IMR-90 (cell line): ENCODE measurements around the gene YPEL4. TPM values are rescaled to one million over a fixed set of nuclear protein-coding genes. Genes with fewer than 3 reads are reported as not detected.

Source experiments
- ATAC-seq: fragments of 200-7000 bp; cut with Tn5 transposase; 2 replicates; pipeline ENCODE4 v1.9.1; 2020; ENCODE audit warnings: low read depth, mild to moderate bottlenecking, moderate library complexity
- BruUV-seq: library from RNA; stranded (reverse); fragments of 400-500 nt; replicated peaks from 2 replicates; lab custom pipeline; 2021; lab: Mats Ljungman, UMichigan
- CTCF ChIA-PET: fragments of 300-600 bp; formaldehyde crosslinking; extraction: SDS; loops from one replicate; lab custom pipeline; 2021; ENCODE audit warnings: antibody characterized with exemption; lab: Yijun Ruan, JAX
- POLR2A ChIA-PET: fragments of 300-600 bp; sonication (Branson Sonifier 250); formaldehyde crosslinking; loops from one replicate; lab custom pipeline; 2022; ENCODE audit warnings: antibody characterized with exemption; ENCODE audit not compliant: unreplicated experiment; lab: Charles Lee
- DNase-seq: peaks from one replicate; pipeline ENCODE4 v3.0.0; 2013
- H2AFZ ChIP-seq: replicated peaks from 2 replicates; pipeline ENCODE3; 2013; ENCODE audit warnings: low read length, mild to moderate bottlenecking; ENCODE audit not compliant: poor library complexity
- H2AK5ac ChIP-seq: 2 replicates; pipeline ENCODE4 v1.6.1; 2013; ENCODE audit warnings: low read depth, low read length, inconsistent platforms
- H2AK9ac ChIP-seq: replicated peaks from 2 replicates; pipeline ENCODE3; 2013; ENCODE audit warnings: mild to moderate bottlenecking, low read depth, low read length, moderate library complexity; ENCODE audit not compliant: poor library complexity
- H2BK120ac ChIP-seq: 2 replicates; pipeline ENCODE4 v1.6.1; 2013; ENCODE audit warnings: low read depth, low read length, inconsistent platforms
- H2BK15ac ChIP-seq: 3 replicates; pipeline ENCODE4 v1.6.1; 2013; ENCODE audit warnings: low read depth, low read length, inconsistent platforms
- H2BK20ac ChIP-seq: 2 replicates; pipeline ENCODE4 v1.6.1; 2013; ENCODE audit warnings: low read depth, mild to moderate bottlenecking, inconsistent platforms, low read length, moderate library complexity
- H2BK5ac ChIP-seq: 2 replicates; pipeline ENCODE4 v1.6.1; 2013; ENCODE audit warnings: mild to moderate bottlenecking, low read depth, low read length, inconsistent platforms; ENCODE audit not compliant: poor library complexity, severe bottlenecking
- H3K14ac ChIP-seq: replicated peaks from 2 replicates; pipeline ENCODE4 v1.6.1; 2013; ENCODE audit warnings: low read depth, low read length, inconsistent platforms
- H3K18ac ChIP-seq: 2 replicates; pipeline ENCODE4 v1.6.1; 2013; ENCODE audit warnings: low read depth, low read length, control low read depth
- H3K23ac ChIP-seq: 2 replicates; pipeline ENCODE4 v1.6.1; 2013; ENCODE audit warnings: low read depth, low read length, inconsistent platforms
- H3K27ac ChIP-seq: 2 replicates; pipeline ENCODE4 v1.5.1; 2013; ENCODE audit warnings: mild to moderate bottlenecking, control low read depth, low read length; ENCODE audit not compliant: insufficient read depth
- H3K27me3 ChIP-seq: 2 replicates; pipeline ENCODE4 v1.6.1; 2013; ENCODE audit warnings: low read length; ENCODE audit not compliant: control insufficient read depth, insufficient read depth
- H3K36me3 ChIP-seq: 2 replicates; pipeline ENCODE4 v1.6.1; 2013; ENCODE audit warnings: low read length, mixed read lengths; ENCODE audit not compliant: control insufficient read depth, insufficient read depth
- H3K4ac ChIP-seq: 2 replicates; pipeline ENCODE4 v1.6.1; 2013; ENCODE audit warnings: low read depth, low read length, inconsistent platforms
- H3K4me1 ChIP-seq: 2 replicates; pipeline ENCODE4 v1.6.1; 2013; ENCODE audit warnings: low read length, mixed read lengths; ENCODE audit not compliant: control insufficient read depth, insufficient read depth
- H3K4me2 ChIP-seq: 2 replicates; pipeline ENCODE4 v1.6.1; 2013; ENCODE audit warnings: low read depth, mild to moderate bottlenecking, control low read depth, low read length, moderate library complexity
- H3K4me3 ChIP-seq: 2 replicates; pipeline ENCODE4 v1.5.1; 2013; ENCODE audit warnings: low read depth, mild to moderate bottlenecking, control low read depth, low read length, moderate library complexity; ENCODE audit not compliant: insufficient read depth
- H3K56ac ChIP-seq: 2 replicates; pipeline ENCODE4 v1.6.1; 2013; ENCODE audit warnings: low read length, inconsistent platforms; ENCODE audit not compliant: insufficient read depth; ENCODE audit errors: extremely low read depth
- H3K79me1 ChIP-seq, 2 experiments: 2 replicates each; pipeline ENCODE4 v1.6.1; 2013; ENCODE audit warnings: low read length in 2 of 2, inconsistent platforms in 1 of 2, low read depth in 1 of 2
- H3K9ac ChIP-seq: 2 replicates; pipeline ENCODE4 v1.6.1; 2013; ENCODE audit warnings: low read depth, low read length, control low read depth
- H3K9me1 ChIP-seq: 2 replicates; pipeline ENCODE4 v1.6.1; 2013; ENCODE audit warnings: low read length, inconsistent platforms; ENCODE audit not compliant: insufficient read depth
- H3K9me3 ChIP-seq: 2 replicates; pipeline ENCODE4 v1.6.1; 2013; ENCODE audit warnings: low read length; ENCODE audit not compliant: control insufficient read depth, insufficient read depth
- H4K20me1 ChIP-seq: 2 replicates; pipeline ENCODE4 v1.6.1; 2013; ENCODE audit warnings: low read length, inconsistent platforms; ENCODE audit not compliant: insufficient read depth
- H4K5ac ChIP-seq: 2 replicates; pipeline ENCODE4 v1.6.1; 2013; ENCODE audit warnings: mild to moderate bottlenecking, low read depth, low read length, control low read depth
- H4K8ac ChIP-seq, 2 experiments: 2 replicates each; pipeline ENCODE4 v1.6.1; 2013; ENCODE audit warnings: low read depth in 2 of 2, low read length in 2 of 2, control low read depth in 1 of 2, inconsistent platforms in 1 of 2
- H4K91ac ChIP-seq: 2 replicates; pipeline ENCODE4 v1.6.1; 2013; ENCODE audit warnings: low read depth, low read length, inconsistent platforms; ENCODE audit not compliant: insufficient read depth
- CHD1 ChIP-seq: IDR thresholded peaks from 2 replicates; pipeline ENCODE4 v1.6.1; 2012; ENCODE audit warnings: low read depth, low read length, improper control_type of control experiment
- MXI1 ChIP-seq: IDR thresholded peaks from 2 replicates; pipeline ENCODE4 v1.6.1; 2012; ENCODE audit warnings: low read depth, mild to moderate bottlenecking, low read length, moderate library complexity, borderline replicate concordance
- POLR2A ChIP-seq: IDR thresholded peaks from 2 replicates; pipeline ENCODE4 v1.6.1; 2012; ENCODE audit warnings: mild to moderate bottlenecking, low read depth, low read length
- WGBS, 2 experiments: methylation state at CpG; one replicate each; pipeline versions ENCODE4 v1.1.5 to v1.1.7; 2013; ENCODE audit warnings: missing lambda C conversion rate in 2 of 2; ENCODE audit not compliant: insufficient read length in 1 of 2; ENCODE audit errors: extremely low coverage in 2 of 2; 5-methylcytosine and 5-hydroxymethylcytosine counted together
- dilution Hi-C: fragments of 300-500 bp; cut with HindIII; formaldehyde crosslinking; loops from one replicate; pipeline ENCODE4 v1.14.3; 2018; ENCODE audit warnings: low sequenced_read_pairs; ENCODE audit not compliant: unreplicated experiment
- in situ Hi-C: fragments of 300-500 bp; cut with MboI; formaldehyde crosslinking; loops from 3 replicates; pipeline ENCODE4 v1.14.3; 2019; ENCODE audit warnings: low sequenced_read_pairs, inconsistent platforms, mixed read lengths
- intact Hi-C: fragments of 100-400 bp; cut with micrococcal nuclease; formaldehyde crosslinking; loops from 2 replicates; pipeline ENCODE4 v1.10.0; 2022
- polyA plus RNA-seq, 3 experiments: library from polyadenylated mRNA; depleted of rRNA; stranded (reverse); fragments of >200 nt; gene quantifications; 2 replicates each; pipeline ENCODE4 v1.2.3, GENCODE V29; 2012; ENCODE audit warnings: low replicate concordance in 1 of 3
- total RNA-seq: library from RNA; depleted of rRNA; stranded (reverse); fragments of >200 nt; gene quantifications from 2 replicates; pipeline ENCODE4 v1.2.3, GENCODE V29; 2012

The YPEL4 gene
- total and polyA plus RNA-seq, 2 of the 4 experiments (the other 2 are of a cell fraction) = 0.18 to 0.79 TPM

DNA sequence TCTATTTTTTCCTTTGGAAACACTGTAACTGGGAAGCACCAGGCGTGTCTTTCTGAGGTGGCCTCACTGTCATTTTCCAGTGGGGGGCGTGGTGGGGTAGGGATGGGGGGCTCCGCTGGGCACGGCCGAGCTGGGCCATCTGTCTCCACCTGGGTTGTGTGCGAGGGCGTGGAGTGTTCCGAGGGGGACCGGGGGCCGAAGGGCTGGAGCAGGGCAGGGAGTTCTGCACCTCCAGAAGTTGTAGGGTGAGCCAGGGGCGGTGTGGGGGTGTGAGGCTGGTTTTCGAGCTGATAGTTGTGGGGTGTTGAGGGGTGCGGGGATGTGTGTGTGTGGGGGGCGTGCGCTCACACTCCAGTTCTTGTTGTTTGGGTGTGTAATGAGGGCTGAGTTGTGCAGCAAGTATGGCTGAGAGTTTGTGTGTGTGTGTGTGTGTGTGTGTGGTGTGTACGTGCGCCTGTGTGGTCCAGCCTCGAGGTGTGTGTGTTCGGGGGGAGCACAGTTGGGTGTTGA lies 10.8 kb downstream of the YPEL4 start:
- Histone ChIP-seq H3K14ac (peak overlapping the region; percentile 100), H3K36me3 (peaks cover 1% of the 10 kb centered on the region; the same call in 1 of the 2 replicates), H3K9ac (peak overlapping the region; percentile 100), H3K27me3 (peaks cover 7% of the 10 kb centered on the region), H3K79me1 (peaks cover 23 to 56% of the 10 kb centered on the region in 2 experiments), H2BK20ac (no peak overlapping the region), H2AK5ac (peak overlapping the region; percentile 98), H3K27ac (peak overlapping the region; percentile 97), H2AFZ (peak overlapping the region; percentile 99), H3K56ac (peak overlapping the region; percentile 96), H3K4me2 (peak overlapping the region; percentile 81), H2BK15ac (peak overlapping the region; percentile 96; the same call in 2 of the 3 replicates), H3K9me1 (peaks cover 14% of the 10 kb centered on the region), H4K5ac (peak overlapping the region; percentile 96), H3K18ac (peak overlapping the region; percentile 95), H4K91ac (peak overlapping the region; percentile 100), H3K4me1 (peaks cover 14% of the 10 kb centered on the region), H3K4me3 (peak overlapping the region; percentile 96), H2BK5ac (peak overlapping the region; percentile 98), H3K9me3 (no peaks in the 10 kb centered on the region), H4K8ac (peak overlapping the region; percentile 90 to 97), H3K23ac (peak overlapping the region; percentile 100), H2BK120ac (peak overlapping the region; percentile 89), H2AK9ac (peak overlapping the region; percentile 100), H4K20me1 (peaks cover 48% of the 10 kb centered on the region), H3K4ac (peak overlapping the region; percentile 100)
- intact Hi-C loops (no loop called here), dilution Hi-C loops (no loop called here), in situ Hi-C loops (no loop called here)
- no TSS peak for BruUV-seq
- ChIA-PET POLR2A (no interaction called here), CTCF (interaction anchor here (0.6 to 3.3 kb wide), 3 partner anchors 71 to 146 kb away, joined by 3 to 34 read pairs (median 4); partner anchors contain the start of gene UBE2L6)
- 0% methylated on average over 1 of the region's 19 CpGs; no CpG with 5 or more reads in 1 of the 2 experiments for WGBS, 2 experiments
- ATAC-seq (0 out of 2 replicates have a peak, but pooled peaks have one; percentile 1), DNase-seq (no peak)
- no peak for TF ChIP-seq CHD1
- TF ChIP-seq POLR2A = no peak
- TF ChIP-seq MXI1 = peak; percentile 15; the same call in 1 of the 2 replicates
